Measurements from ENCODE around the gene VTCN1. TPM values are rescaled to one million over a fixed set of nuclear protein-coding genes. Genes with fewer than 3 reads are reported as not detected.
A peak's percentile ranks its signal among the peaks of the same experiment; 100 is the strongest.
"Not testable (repeated sequence)": the region's sequence is repeated elsewhere in the genome, so short reads cannot be mapped to it uniquely, and the experiment has no call there.

VTCN1 gene, protein sequence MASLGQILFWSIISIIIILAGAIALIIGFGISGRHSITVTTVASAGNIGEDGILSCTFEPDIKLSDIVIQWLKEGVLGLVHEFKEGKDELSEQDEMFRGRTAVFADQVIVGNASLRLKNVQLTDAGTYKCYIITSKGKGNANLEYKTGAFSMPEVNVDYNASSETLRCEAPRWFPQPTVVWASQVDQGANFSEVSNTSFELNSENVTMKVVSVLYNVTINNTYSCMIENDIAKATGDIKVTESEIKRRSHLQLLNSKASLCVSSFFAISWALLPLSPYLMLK
- not detected for polyA plus RNA-seq (2013, experiment 1 of 2; ENCODE audit: insufficient read length)
- polyA plus RNA-seq (2013, experiment 2 of 2; ENCODE audit: insufficient read length): not detected

GRCh38 chr1:117210831-117211261 lies at the start of gene VTCN1:
VTCN1 (minus strand) TSS chr1:117210927; CDS start chr1:117210855, 72 bp downstream.
- no peak for DNase-seq

GRCh38 chr1:117258791-117259190 lies 48.1 kb upstream of the VTCN1 start:
- no peak for DNase-seq

- DNase-seq: not testable (repeated sequence)
Measured at GRCh38 chr1:117258075-117258474, 47.3 kb upstream of the VTCN1 start.

DNA sequence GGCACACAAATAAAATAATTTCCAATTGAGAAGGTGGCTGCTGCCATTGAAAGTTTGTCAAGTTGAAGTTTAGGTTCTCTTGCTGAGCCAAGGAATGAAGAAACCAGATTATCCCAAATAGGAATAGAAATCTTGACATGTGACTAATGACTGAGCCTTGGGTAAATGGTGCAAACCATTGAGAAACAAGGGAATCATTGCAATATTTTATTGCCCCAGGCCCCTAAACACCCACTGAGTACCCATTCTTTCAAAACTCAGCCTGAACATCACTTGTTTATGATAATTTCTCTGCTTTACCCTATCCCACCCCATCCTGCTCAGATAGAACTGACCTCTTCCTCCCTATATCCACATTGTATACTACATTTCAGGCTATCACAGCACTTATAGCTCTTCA lies 46.6 kb upstream of the VTCN1 start:
- DNase-seq: no peak

DNA sequence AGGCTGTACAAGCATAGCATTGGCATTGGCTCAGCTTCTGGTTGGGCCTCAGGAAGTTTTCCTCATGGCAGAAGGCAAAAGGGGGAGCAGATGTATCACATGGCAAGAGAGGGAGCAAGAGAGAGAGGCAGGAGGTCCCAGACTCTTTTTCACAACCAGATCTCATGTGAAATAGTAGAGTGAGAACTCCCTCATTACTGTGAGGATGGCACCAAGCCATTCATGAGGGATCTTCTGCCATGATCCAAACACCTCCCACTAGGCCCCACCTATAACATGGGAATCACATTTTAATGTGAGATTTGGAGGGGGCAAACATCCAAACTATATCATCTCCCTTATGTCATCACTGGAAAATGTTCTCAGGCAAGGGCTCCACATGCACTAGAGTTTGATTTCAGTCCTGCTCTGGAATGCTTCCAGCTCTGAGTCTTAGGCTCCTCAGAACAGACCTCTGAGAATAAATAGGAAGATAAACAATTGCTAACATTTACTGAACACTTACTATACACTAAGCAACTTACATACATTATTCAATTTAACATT lies 39.4 kb upstream of the VTCN1 start:
- no peak for DNase-seq

DNA sequence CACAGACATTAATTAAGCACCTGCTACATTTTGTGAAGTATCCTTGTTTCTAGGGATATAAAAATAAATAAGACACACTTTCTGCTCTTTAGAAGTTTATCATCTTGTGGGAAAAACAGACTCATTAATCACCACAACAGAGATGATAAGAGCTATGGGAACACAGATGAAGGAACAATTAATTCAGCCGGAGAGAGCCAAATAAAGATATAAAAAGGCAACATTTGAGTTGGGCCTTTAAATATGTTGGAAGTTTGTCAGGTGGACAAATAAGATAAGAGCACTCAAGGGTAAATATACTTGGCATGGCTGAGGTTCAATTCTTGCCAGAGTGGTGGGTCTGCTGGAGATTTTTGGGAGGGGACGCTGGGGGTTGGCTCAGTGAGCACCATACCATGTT lies 34.2 kb upstream of the VTCN1 start:
- no peak for DNase-seq

DNA sequence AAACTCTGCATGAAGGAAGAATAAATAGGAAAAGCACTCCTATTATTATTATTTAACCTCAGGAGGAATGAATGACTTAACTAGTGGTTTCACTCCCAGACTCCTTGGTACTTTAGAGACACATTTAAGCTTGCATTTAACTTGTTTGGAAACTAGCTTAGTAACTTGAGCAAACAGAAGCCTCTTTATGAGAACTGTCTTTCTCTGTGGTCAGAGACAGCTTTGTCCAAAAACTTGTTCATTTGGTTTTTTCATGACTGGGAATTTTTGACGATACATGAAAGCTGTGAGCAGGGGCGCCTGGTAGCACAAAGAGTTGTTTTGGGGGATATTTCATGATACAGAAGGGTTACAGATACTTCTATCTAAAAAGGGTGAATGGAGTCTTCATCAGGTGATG lies 33.6 kb upstream of the VTCN1 start:
- no peak for DNase-seq

- no peak for DNase-seq
Measured at GRCh38 chr1:117241512-117241911, 30.8 kb upstream of the VTCN1 start.

- no peak for DNase-seq
Measured at GRCh38 chr1:117240547-117240946, 29.8 kb upstream of the VTCN1 start.

GRCh38 chr1:117239467-117239866 lies 28.7 kb upstream of the VTCN1 start:
- no peak for DNase-seq

- DNase-seq: peak; percentile 3
Measured at GRCh38 chr1:117237726-117238381, 27.1 kb upstream of the VTCN1 start.

DNA sequence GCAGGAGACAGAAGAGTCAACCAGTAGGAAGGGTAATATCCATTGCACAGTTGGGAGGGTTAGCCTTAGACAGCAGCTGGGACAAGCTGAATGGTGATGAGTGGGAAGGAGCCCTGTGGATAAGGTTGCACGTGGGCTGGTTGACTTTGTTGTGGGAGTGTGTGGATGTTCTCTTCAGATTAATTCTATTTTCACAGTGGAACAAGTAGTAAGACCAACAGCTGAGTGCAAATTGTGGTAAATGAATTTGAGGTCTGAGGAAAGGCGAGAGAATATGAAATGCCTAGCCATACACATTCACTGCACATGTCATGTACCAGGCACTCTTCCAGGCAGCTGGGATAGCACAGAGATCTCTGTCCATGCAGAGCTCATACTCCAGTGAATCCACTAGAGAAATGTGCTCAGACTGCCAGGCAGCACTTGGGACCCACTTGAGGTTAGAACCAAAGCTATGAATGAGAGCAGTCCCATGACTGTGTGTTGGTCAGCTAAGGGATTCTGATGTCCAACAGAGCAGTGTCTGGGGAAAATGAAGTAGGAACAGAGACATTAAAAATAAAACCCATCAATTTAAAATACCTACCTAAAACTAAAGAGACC lies 25.2 kb upstream of the VTCN1 start:
- DNase-seq: no peak

DNA sequence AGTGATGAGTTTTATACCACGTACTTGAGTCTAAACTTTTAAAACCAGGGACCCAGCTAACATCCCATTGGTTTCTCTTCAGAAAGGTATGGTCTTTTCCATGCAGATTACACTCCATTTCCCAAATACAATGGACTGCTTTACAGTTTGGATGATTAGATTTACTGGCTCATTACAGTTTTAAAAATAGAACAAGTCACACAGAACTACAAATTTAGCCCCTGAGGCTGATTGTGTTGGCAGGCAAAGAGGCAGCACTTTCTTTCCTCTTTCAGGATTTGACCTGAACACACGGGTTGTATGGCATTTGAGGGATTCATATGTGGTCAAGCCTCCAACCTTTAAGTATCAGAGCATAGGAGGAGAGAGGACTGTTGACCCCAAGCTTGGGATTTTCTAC lies 21.8 kb upstream of the VTCN1 start:
- no peak for DNase-seq

DNA sequence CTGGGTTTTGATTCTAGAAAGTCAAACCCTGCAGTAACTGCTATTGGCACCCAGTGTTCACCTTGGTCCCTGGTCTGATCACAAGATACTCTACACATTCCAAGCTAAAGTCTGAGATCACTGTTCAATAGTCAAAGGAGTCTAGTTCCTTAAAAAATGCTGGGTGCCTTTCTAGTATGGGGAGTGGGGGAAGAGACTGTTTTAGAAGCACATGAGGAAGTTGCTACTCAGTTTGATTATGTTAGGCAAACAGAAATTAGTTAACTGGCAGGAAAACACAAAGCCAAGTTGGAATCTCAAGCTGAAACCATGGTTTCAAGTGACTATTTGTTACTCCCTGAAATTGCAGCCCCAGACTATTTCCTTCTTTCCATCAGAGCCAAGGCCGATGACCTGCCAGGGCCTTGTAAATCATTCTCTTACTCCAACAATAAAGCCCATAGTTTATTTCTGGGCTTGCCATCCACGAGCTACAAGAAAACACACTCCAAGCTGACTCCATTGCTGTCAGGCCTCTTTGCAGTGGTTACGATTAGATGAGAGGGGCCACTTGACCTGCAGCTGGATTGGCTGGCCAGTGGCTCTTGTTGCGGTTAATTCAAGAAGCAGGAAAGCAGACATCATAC lies 21.1 kb upstream of the VTCN1 start:
- no peak for DNase-seq

- no peak for DNase-seq
Measured at GRCh38 chr1:117231312-117231711, 20.6 kb upstream of the VTCN1 start.

DNA sequence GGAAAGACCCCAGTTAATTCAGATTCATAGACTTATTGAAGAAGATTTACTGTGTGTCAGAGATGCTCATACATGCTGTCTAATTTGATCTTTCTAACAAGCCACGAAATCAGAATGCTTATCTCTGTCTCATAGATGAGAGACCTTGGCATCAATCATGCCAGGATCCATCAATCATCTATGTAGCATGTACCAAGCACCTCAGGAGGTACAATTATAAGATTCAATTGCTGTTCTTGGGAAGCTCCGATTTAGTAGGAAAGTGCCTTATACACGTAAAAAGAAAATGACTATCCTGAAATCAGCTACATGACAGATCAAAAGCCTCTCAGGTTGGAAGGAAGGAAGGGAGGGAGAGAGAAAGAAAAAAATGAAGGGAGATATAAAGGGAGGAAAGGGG lies 18.5 kb upstream of the VTCN1 start:
- no peak for DNase-seq

GRCh38 chr1:117225931-117226330 lies 15.2 kb upstream of the VTCN1 start:
- DNase-seq: no peak

- DNase-seq: no peak
Measured at GRCh38 chr1:117216718-117217117, 6.0 kb upstream of the VTCN1 start.

GRCh38 chr1:117215733-117216462 lies 5.2 kb upstream of the VTCN1 start:
- no peak for DNase-seq

GRCh38 chr1:117215019-117215418 lies 4.3 kb upstream of the VTCN1 start:
- DNase-seq: no peak

DNA sequence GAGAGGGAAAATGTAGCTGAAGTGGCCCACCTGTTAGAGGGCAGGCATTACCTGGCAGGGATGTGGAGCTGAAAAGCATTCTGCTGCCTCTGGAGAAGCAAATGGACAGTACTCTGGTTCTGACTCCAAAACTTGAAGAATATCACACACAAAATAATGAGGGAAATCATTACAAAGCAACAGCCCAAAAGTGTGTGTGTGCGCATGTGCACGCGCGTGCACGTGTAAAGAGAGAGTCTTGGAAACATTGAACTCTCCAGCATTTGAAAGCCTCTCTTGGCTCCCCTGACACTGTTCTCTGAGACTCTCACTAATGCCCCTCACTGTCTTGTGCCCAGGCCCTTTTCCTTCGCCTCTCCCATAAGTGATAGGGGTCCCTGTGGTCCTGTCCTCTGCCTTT lies 2.3 kb upstream of the VTCN1 start:
- no peak for DNase-seq

DNA sequence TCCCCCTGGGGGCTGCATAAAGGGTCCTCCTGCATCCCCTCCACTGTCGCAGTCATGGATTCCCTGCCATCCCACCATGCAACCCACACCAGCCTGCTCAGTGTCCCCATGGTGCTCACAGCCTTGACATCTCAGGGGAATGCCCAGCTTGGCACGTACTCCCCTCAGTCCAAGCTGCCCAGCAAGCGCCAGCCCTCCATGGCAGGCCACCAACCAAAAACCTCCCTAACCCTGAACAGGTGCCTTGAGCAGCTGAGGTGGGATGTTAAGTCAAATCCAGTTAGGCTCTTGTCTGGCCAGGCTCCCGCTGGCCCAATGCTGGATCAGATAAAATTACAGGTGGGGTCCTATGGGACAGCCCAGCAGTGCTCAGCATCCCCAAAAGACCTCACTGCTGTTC lies 341 bp downstream of the VTCN1 start:
- no peak for DNase-seq
